Psoas muscle (tissue), 8 donors: ENCODE results near the gene GPR37L1. TPM values are rescaled to one million over a fixed set of nuclear protein-coding genes. Genes with fewer than 3 reads are reported as not detected.
"Not testable (repeated sequence)": the region's sequence is repeated elsewhere in the genome, so short reads cannot be mapped to it uniquely, and the experiment has no call there.

Experiments used
- ATAC-seq, 4 donors: fragments of 200-7000 bp; cut with Tn5 transposase; one replicate each; pipeline ENCODE4 v1.9.1; 2020; ENCODE audit warnings: moderate library complexity in 3 of 4, mild to moderate bottlenecking in 2 of 4
- DNase-seq, 2 donors: peaks; one replicate each; pipeline ENCODE4 v3.0.0-alpha.2; 2020
- H3K27ac ChIP-seq: fragments of 200-600 bp; one replicate; pipeline ENCODE4 v1.8.0; 2022
- H3K27me3 ChIP-seq, 3 donors: fragments of 200-600 bp in 1 of 3; one replicate each; pipeline versions ENCODE4 v1.6.1 to v1.8.0; 2013 to 2022; ENCODE audit warnings: low read length in 2 of 3, mild to moderate bottlenecking in 2 of 3, moderate library complexity in 1 of 3; ENCODE audit not compliant: insufficient read depth in 3 of 3
- H3K36me3 ChIP-seq, 2 donors: fragments of 200-600 bp in 1 of 2; one replicate each; pipeline versions ENCODE4 v1.6.1 to v1.8.0; 2013 to 2022; ENCODE audit warnings: low read depth in 1 of 2, mild to moderate bottlenecking in 1 of 2, moderate library complexity in 1 of 2; ENCODE audit not compliant: insufficient read depth in 1 of 2
- H3K4me1 ChIP-seq: fragments of 200-600 bp; one replicate; pipeline ENCODE4 v1.8.0; 2022
- H3K4me3 ChIP-seq: fragments of 200-600 bp; one replicate; pipeline ENCODE4 v1.8.0; 2022; ENCODE audit warnings: mild to moderate bottlenecking
- H3K9me3 ChIP-seq: fragments of 200-600 bp; one replicate; pipeline ENCODE4 v1.8.0; 2022
- CTCF ChIP-seq: fragments of 200-600 bp; IDR thresholded peaks from one replicate; pipeline ENCODE4 v1.8.0; 2022; ENCODE audit warnings: antibody characterized with exemption
- WGBS, 3 donors: extraction: QIAGEN DNeasy Blood & Tissue Kit; methylation state at CpG; one replicate each; pipeline versions ENCODE4 v1.1.6 to v1.1.7; 2013; 5-methylcytosine and 5-hydroxymethylcytosine counted together
- intact Hi-C, 2 donors: fragments of 100-400 bp; cut with DNase I; formaldehyde crosslinking; loops; one replicate each; pipeline versions ENCODE4 v1.11.0 to v1.14.2; 2022
- polyA plus RNA-seq, 3 donors: library from polyadenylated mRNA; stranded (reverse); fragments of 200-250 nt; gene quantifications; one replicate each; pipeline ENCODE4 v1.2.3, GENCODE V29; 2013
- total RNA-seq, 4 donors: library from RNA; stranded (reverse); fragmentation: NEBNext Ultra II Directional in 2 of 4; extraction: Animal tissue kit (Norgen Biotek cat#: 25700) in 2 of 4; gene quantifications; one replicate each; pipeline versions ENCODE4 v1.2.1 to v1.2.4, GENCODE V29; 2021 to 2023
- donor health status: healthy with polysubstance abuse.
- donor health status: DM: no; HTN: no; CAD: no; lungs with moderate emphysema.
- donor health status: Bipolar disorder and iron deficiency.
- donor health status: healthy.
- donor health status: DM: yes; HTN: yes; CAD: no.
- donor health status: DM: no; HTN: no; CAD: no.
- donor health status: DM: no; HTN: no; CAD: no.
- donor health status: DM: yes; HTN: yes; CAD: no.

The GPR37L1 gene
- total and polyA plus RNA-seq, 7 donors, result 0.01 TPM; not detected in 4

DNA sequence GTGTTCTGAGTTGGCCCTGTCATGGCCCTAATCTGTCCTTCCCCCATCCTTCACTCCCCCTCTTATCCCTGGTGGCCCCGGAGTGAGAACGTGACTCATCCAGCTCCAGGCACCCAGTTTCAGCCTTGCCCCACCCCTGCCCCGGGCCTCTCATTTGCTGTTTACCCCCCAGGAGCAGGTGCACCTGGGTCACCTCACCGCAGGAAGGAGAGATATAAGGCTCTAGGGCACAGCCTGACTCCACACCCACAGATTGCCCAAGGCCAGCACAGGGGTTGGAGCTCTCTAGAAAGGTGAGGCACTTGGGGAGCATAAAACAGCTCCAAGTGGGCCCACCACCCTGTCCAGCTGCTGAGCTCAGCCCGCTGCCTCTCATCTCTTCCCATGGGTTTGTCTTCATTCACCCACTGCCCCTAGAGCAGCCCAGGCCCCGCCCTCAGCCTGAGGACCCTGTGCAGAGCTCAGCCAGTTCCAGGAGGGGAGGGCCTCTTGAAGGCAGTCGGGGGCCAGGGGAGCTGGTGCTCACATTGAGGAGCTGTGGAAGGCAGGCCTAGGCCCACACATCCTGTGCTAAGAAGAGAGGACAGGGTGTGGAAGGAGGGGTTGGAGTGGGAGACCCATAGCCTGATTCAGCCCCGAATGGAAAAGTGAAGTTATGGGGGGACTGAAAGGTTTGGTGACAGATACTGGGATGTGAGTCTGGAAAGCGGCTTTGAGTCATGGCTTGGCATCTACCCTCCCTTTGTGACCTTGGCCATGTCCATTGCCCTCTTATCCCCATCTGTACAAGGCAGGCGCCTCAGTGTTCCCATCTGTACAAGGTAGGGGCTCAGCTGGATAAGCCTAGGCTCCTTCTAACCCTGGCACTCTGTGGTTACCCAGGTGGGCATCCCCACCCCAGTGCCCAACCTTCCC, 16.1 kb upstream of the GPR37L1 start:
- H3K27ac ChIP-seq, result no peak overlapping the region

GRCh38 chr1:202107321-202107761, 15.4 kb upstream of the GPR37L1 start:
- intact Hi-C loops, result no loop called here
- Histone ChIP-seq H3K4me3 (no peak overlapping the region), H3K36me3 (no peaks in the 10 kb centered on the region), H3K27ac (no peak overlapping the region), H3K9me3 (no peaks in the 10 kb centered on the region), H3K4me1 (no peaks in the 10 kb centered on the region), H3K27me3 (no peaks in the 10 kb centered on the region)
- no peak for TF ChIP-seq CTCF
- DNase-seq (no peak), ATAC-seq (peak in 3 of 4 donors; percentile 19 to 54 (median 44))
- WGBS, 3 donors, result 33 to 52% (median 44%) methylated on average over 5 of the region's 5 CpGs

More for the DNA sequence above, 16.1 kb upstream of the GPR37L1 start:
- peak in 3 of 4 donors; percentile 17 to 54 (median 46) for ATAC-seq
- Histone ChIP-seq H3K9me3 (no peaks in the 10 kb centered on the region), H3K27me3 (no peaks in the 10 kb centered on the region), H3K4me1 (no peaks in the 10 kb centered on the region), H3K36me3 (no peaks in the 10 kb centered on the region), H3K4me3 (no peak overlapping the region)
- DNase-seq, result no peak
- intact Hi-C loops, result no loop called here
- TF ChIP-seq CTCF, result no peak
- WGBS, 3 donors, result 81 to 83% (median 83%) methylated on average over 10 of the region's 10 CpGs

- ATAC-seq, result peak in 1 of 4 donors; percentile 14
- Histone ChIP-seq H3K27me3 (no peaks in the 10 kb centered on the region), H3K4me1 (peaks cover 2% of the 10 kb centered on the region), H3K9me3 (no peaks in the 10 kb centered on the region), H3K4me3 (no peak overlapping the region), H3K27ac (no peak overlapping the region), H3K36me3 (no peaks in the 10 kb centered on the region)
- intact Hi-C loops, result no loop called here
- DNase-seq, result no peak
- 69 to 74% (median 73%) methylated on average over 13 of the region's 13 CpGs for WGBS, 3 donors
- no peak for TF ChIP-seq CTCF
Observed at GRCh38 chr1:202107801-202108731, 14.7 kb upstream of the GPR37L1 start.

DNA sequence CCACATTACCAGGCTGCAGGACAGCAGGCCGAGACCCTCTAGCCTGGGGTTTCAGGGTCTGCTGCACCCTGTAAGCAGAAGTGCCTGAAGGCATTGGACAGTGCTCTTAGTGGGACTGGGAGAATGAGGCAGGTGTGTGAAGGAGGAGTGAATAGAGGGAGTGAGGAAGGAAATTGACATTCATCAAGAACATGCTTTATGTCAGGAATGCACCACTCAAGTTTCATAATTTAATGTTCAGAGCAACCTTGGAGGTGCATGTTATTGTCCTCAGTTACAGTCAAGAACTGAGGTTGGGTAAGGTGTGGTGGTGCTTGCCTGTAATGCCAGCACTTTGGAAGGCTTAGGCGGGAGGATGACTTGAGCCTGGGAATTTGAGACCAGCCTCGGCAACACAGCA, 11.7 kb upstream of the GPR37L1 start:
- Histone ChIP-seq H3K9me3 (no peaks in the 10 kb centered on the region), H3K27me3 (no peaks in the 10 kb centered on the region), H3K36me3 (no peaks in the 10 kb centered on the region), H3K27ac (no peak overlapping the region), H3K4me1 (peaks cover 6% of the 10 kb centered on the region), H3K4me3 (no peak overlapping the region)
- WGBS, 3 donors, result 51 to 64% (median 53%) methylated on average over 3 of the region's 3 CpGs
- TF ChIP-seq CTCF, result no peak
- intact Hi-C loops, result no loop called here
- no peak for DNase-seq
- ATAC-seq, result no peak

DNA sequence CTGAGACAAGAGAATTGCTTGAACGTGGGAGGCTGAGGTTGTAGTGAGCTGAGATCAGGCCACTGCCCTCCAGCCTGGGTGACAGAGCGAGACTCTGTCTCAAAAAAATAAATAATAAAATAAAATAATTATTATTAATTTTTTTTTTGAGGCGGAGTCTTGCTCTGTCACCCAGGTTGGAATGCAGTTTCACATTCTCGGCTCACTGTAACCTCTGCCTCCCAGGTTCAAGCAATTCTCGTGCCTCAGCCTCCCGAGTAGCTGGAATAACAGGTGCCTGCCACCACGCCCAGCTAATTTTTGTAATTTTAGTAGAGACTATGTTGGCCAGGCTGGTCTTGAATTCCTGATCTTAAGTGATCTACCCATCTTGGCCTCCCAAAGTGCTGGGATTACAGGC, 11.1 kb upstream of the GPR37L1 start:
- WGBS, 3 donors, result 80 to 88% (median 87%) methylated on average over 7 of the region's 7 CpGs
- H3K36me3 ChIP-seq, H3K9me3 ChIP-seq, H3K4me3 ChIP-seq, ATAC-seq, intact Hi-C loops, DNase-seq, H3K27me3 ChIP-seq, H3K27ac ChIP-seq, H3K4me1 ChIP-seq: not testable (repeated sequence)
